Mucosa of rectum (tissue), 2 donors: ENCODE measurements around the gene PITRM1.
"Not testable (repeated sequence)": the region's sequence is repeated elsewhere in the genome, so short reads cannot be mapped to it uniquely, and the experiment has no call there.

Experiments used
- H3K27ac ChIP-seq, 2 donors: one replicate each; pipeline ENCODE4 v1.7.0; 2013; ENCODE audit warnings: inconsistent platforms in 2 of 2, low read depth in 2 of 2, low read length in 2 of 2
- H3K27me3 ChIP-seq, 2 donors: one replicate each; pipeline ENCODE4 v1.7.0; 2013; ENCODE audit warnings: low read length in 2 of 2; ENCODE audit not compliant: control insufficient read depth in 2 of 2, insufficient read depth in 2 of 2
- H3K36me3 ChIP-seq, 2 donors: one replicate each; pipeline ENCODE4 v1.7.0; 2013; ENCODE audit warnings: low read length in 2 of 2; ENCODE audit not compliant: control insufficient read depth in 2 of 2, insufficient read depth in 2 of 2
- H3K4me1 ChIP-seq, 2 donors: one replicate each; pipeline ENCODE4 v1.7.0; 2013; ENCODE audit warnings: low read length in 2 of 2, mild to moderate bottlenecking in 1 of 2; ENCODE audit not compliant: control insufficient read depth in 2 of 2, insufficient read depth in 2 of 2
- H3K4me3 ChIP-seq, 2 donors: one replicate each; pipeline ENCODE4 v1.7.0; 2013; ENCODE audit warnings: low read length in 2 of 2
- H3K9ac ChIP-seq, 2 donors: one replicate each; pipeline ENCODE4 v1.7.0; 2013; ENCODE audit warnings: low read length in 2 of 2, low read depth in 1 of 2, mild to moderate bottlenecking in 1 of 2
- H3K9me3 ChIP-seq, 2 donors: one replicate each; pipeline ENCODE4 v1.7.0; 2013; ENCODE audit warnings: low read length in 2 of 2; ENCODE audit not compliant: control insufficient read depth in 2 of 2
- donor health status: healthy.
- donor health status: Normal muscosa, but diverticular disease.

PITRM1 gene

GRCh38 chr10:3110782-3111620, 61.6 kb downstream of the PITRM1 start:
- H3K4me3 ChIP-seq = no peak overlapping the region
- H3K4me1 ChIP-seq = no peaks in the 10 kb centered on the region
- H3K9me3 ChIP-seq = no peaks in the 10 kb centered on the region
- H3K9ac ChIP-seq = no peak overlapping the region
- no peak overlapping the region for H3K27ac ChIP-seq
- H3K27me3 ChIP-seq = no peaks in the 10 kb centered on the region
- peaks cover 52 to 65% of the 10 kb centered on the region in 2 donors for H3K36me3 ChIP-seq

- Histone ChIP-seq H3K9me3 (no peaks in the 10 kb centered on the region), H3K27me3 (no peaks in the 10 kb centered on the region), H3K4me1 (no peaks in the 10 kb centered on the region), H3K4me3 (no peak overlapping the region), H3K9ac (no peak overlapping the region), H3K27ac (no peak overlapping the region), H3K36me3 (peaks cover 53 to 65% of the 10 kb centered on the region in 2 donors)
Measured at GRCh38 chr10:3109633-3110032, 62.9 kb downstream of the PITRM1 start.

GRCh38 chr10:3109196-3109595, 63.4 kb downstream of the PITRM1 start:
- H3K36me3 ChIP-seq = peaks cover 55 to 68% of the 10 kb centered on the region in 2 donors

GRCh38 chr10:3108575-3109105, 63.9 kb downstream of the PITRM1 start:
- H3K36me3 ChIP-seq = peaks cover 56 to 71% of the 10 kb centered on the region in 2 donors

More at GRCh38 chr10:3109196-3109595, 63.4 kb downstream of the PITRM1 start:
- H3K9me3 ChIP-seq = no peaks in the 10 kb centered on the region
- H3K4me1 ChIP-seq = no peaks in the 10 kb centered on the region
- no peak overlapping the region for H3K9ac ChIP-seq
- H3K27me3 ChIP-seq = no peaks in the 10 kb centered on the region
- no peak overlapping the region for H3K27ac ChIP-seq
- H3K4me3 ChIP-seq = no peak overlapping the region

GRCh38 chr10:3108033-3108432, 64.5 kb downstream of the PITRM1 start:
- H3K27me3 ChIP-seq = no peaks in the 10 kb centered on the region
- peaks cover 51 to 66% of the 10 kb centered on the region in 2 donors for H3K36me3 ChIP-seq
- peak overlapping the region in 1 of 2 donors; percentile 9 for H3K27ac ChIP-seq
- H3K9ac ChIP-seq = no peak overlapping the region
- H3K9me3 ChIP-seq = no peaks in the 10 kb centered on the region
- no peak overlapping the region for H3K4me3 ChIP-seq
- no peaks in the 10 kb centered on the region for H3K4me1 ChIP-seq

More at GRCh38 chr10:3108575-3109105, 63.9 kb downstream of the PITRM1 start:
- H3K27me3 ChIP-seq = no peaks in the 10 kb centered on the region
- no peak overlapping the region for H3K27ac ChIP-seq
- H3K9me3 ChIP-seq = no peaks in the 10 kb centered on the region
- no peak overlapping the region for H3K9ac ChIP-seq
- H3K4me3 ChIP-seq = no peak overlapping the region
- H3K4me1 ChIP-seq = no peaks in the 10 kb centered on the region

GRCh38 chr10:3107426-3107961, 65.1 kb downstream of the PITRM1 start:
- no peaks in the 10 kb centered on the region for H3K9me3 ChIP-seq
- H3K4me3 ChIP-seq = no peak overlapping the region
- peak overlapping the region in 1 of 2 donors; percentile 9 for H3K27ac ChIP-seq
- H3K36me3 ChIP-seq = peaks cover 47 to 62% of the 10 kb centered on the region in 2 donors
- H3K9ac ChIP-seq = no peak overlapping the region
- no peaks in the 10 kb centered on the region for H3K27me3 ChIP-seq
- H3K4me1 ChIP-seq = peaks cover 0 to 3% of the 10 kb centered on the region in 2 donors

- H3K36me3 ChIP-seq = peaks cover 47 to 57% of the 10 kb centered on the region in 2 donors
- H3K4me1 ChIP-seq = peaks cover 0 to 3% of the 10 kb centered on the region in 2 donors
- H3K27me3 ChIP-seq = no peaks in the 10 kb centered on the region
- no peak overlapping the region for H3K9ac ChIP-seq
- H3K27ac ChIP-seq = peak overlapping the region in 1 of 2 donors; percentile 38
- no peak overlapping the region for H3K4me3 ChIP-seq
- H3K9me3 ChIP-seq = no peaks in the 10 kb centered on the region
Measured at GRCh38 chr10:3106928-3107425, 65.6 kb downstream of the PITRM1 start.

GRCh38 chr10:3106328-3106727, 66.3 kb downstream of the PITRM1 start:
- peaks cover 42 to 56% of the 10 kb centered on the region in 2 donors for H3K36me3 ChIP-seq

GRCh38 chr10:3105905-3106304, 66.7 kb downstream of the PITRM1 start:
- peaks cover 39 to 53% of the 10 kb centered on the region in 2 donors for H3K36me3 ChIP-seq
- no peak overlapping the region for H3K4me3 ChIP-seq
- no peak overlapping the region for H3K9ac ChIP-seq
- no peaks in the 10 kb centered on the region for H3K27me3 ChIP-seq
- no peaks in the 10 kb centered on the region for H3K9me3 ChIP-seq
- peaks cover 0 to 3% of the 10 kb centered on the region in 2 donors for H3K4me1 ChIP-seq
- no peak overlapping the region for H3K27ac ChIP-seq

More at GRCh38 chr10:3106328-3106727, 66.3 kb downstream of the PITRM1 start:
- H3K4me3 ChIP-seq, H3K27me3 ChIP-seq, H3K27ac ChIP-seq, H3K4me1 ChIP-seq, H3K9ac ChIP-seq, H3K9me3 ChIP-seq: not testable (repeated sequence)

GRCh38 chr10:3105166-3105565, 67.4 kb downstream of the PITRM1 start:
- Histone ChIP-seq H3K36me3 (peaks cover 39 to 50% of the 10 kb centered on the region in 2 donors), H3K9me3 (no peaks in the 10 kb centered on the region), H3K27me3 (no peaks in the 10 kb centered on the region), H3K27ac (no peak overlapping the region), H3K4me1 (peaks cover 0 to 3% of the 10 kb centered on the region in 2 donors), H3K4me3 (no peak overlapping the region), H3K9ac (no peak overlapping the region)
